Measurements from ENCODE around the gene TIMM8A. TPM values are rescaled to one million over a fixed set of nuclear protein-coding genes. Genes with fewer than 3 reads are reported as not detected.

Gene TIMM8A
- polyA plus RNA-seq, 3 donors: 1.9 to 2.5 (median 2.4) TPM

DNA sequence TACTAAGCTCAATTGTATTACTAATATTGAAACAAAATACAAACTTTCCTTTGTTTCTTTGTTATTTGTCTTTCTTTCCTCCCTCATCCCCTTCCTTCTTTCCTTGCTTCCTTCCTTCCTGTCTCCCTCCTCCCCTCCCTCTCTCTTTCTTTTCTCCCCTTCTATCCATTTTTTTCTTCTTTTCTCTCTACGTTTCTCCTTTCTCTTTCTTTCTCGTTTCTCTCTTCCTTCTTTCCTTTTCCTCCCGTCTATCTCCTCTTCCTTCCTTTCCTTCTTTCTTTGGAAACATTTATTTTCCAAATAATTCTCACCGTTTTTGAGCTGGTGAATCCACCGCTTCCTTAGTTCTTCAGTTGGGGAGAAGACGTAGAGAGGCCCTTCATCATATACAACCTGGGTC is 21.1 kb upstream of the TIMM8A start:
- Mint-ChIP-seq H3K4me1 (peaks cover 4% of the 10 kb centered on the region), H3K27ac (peak overlapping the region in 3 of 7 donors; percentile 40 to 44 (median 42)), H3K36me3 (peaks cover 39 to 50% of the 10 kb centered on the region in 2 donors), H3K27me3 (ENCODE audit: low read depth in 3 of 3) (no peaks in the 10 kb centered on the region), H3K9me3 (no peaks in the 10 kb centered on the region), H3K4me3 (no peak overlapping the region)
- TF ChIP-seq, protein P1, sequence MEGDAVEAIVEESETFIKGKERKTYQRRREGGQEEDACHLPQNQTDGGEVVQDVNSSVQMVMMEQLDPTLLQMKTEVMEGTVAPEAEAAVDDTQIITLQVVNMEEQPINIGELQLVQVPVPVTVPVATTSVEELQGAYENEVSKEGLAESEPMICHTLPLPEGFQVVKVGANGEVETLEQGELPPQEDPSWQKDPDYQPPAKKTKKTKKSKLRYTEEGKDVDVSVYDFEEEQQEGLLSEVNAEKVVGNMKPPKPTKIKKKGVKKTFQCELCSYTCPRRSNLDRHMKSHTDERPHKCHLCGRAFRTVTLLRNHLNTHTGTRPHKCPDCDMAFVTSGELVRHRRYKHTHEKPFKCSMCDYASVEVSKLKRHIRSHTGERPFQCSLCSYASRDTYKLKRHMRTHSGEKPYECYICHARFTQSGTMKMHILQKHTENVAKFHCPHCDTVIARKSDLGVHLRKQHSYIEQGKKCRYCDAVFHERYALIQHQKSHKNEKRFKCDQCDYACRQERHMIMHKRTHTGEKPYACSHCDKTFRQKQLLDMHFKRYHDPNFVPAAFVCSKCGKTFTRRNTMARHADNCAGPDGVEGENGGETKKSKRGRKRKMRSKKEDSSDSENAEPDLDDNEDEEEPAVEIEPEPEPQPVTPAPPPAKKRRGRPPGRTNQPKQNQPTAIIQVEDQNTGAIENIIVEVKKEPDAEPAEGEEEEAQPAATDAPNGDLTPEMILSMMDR (IDR thresholded peaks at IDR 0.05): no peak
- H3K27me3 ChIP-seq (ENCODE audit: control insufficient read depth in 2 of 2, insufficient read depth in 2 of 2, low read length in 2 of 2): no peaks in the 10 kb centered on the region
- no CpG with 5 or more reads among the region's 6 CpGs for WGBS (ENCODE audit: insufficient coverage)
- H3K4me2 ChIP-seq (replicated peaks; ENCODE audit: extremely low read depth, low read length, poor library complexity, severe bottlenecking): no peak overlapping the region
- H3K79me2 ChIP-seq (ENCODE audit: insufficient read depth, low read length): no peaks in the 10 kb centered on the region
- DNase-seq: no peak
- intact Hi-C loops (cut with micrococcal nuclease): no loop called here
- H3K9me3 ChIP-seq (replicated peaks in 1 of 2; ENCODE audit: control insufficient read depth in 1 of 2, insufficient read depth in 1 of 2, low read length in 2 of 2): no peaks in the 10 kb centered on the region
- H3K4me1 ChIP-seq (ENCODE audit: control insufficient read depth in 1 of 2, insufficient read depth in 2 of 2, low read length in 2 of 2): no peaks in the 10 kb centered on the region
- no peak overlapping the region for H3K4me3 ChIP-seq (replicated peaks in 1 of 3; ENCODE audit: low read depth in 2 of 3, low read length in 3 of 3)
- no peak overlapping the region for H3K9ac ChIP-seq (ENCODE audit: insufficient read depth, low read length, poor library complexity, severe bottlenecking)
- peaks cover 59 to 88% of the 10 kb centered on the region in 2 donors for H3K36me3 ChIP-seq (replicated peaks in 1 of 2; ENCODE audit: control insufficient read depth in 1 of 2, insufficient read depth in 2 of 2, low read length in 2 of 2)
- H3K27ac ChIP-seq (ENCODE audit: low read depth in 1 of 2, low read length in 2 of 2): no peak overlapping the region
- no peak overlapping the region for H2AFZ ChIP-seq (ENCODE audit: insufficient read depth, low read depth, low read length, poor library complexity, severe bottlenecking)
- H4K20me1 ChIP-seq (ENCODE audit: insufficient read depth, low read length): peaks cover 6% of the 10 kb centered on the region

DNA sequence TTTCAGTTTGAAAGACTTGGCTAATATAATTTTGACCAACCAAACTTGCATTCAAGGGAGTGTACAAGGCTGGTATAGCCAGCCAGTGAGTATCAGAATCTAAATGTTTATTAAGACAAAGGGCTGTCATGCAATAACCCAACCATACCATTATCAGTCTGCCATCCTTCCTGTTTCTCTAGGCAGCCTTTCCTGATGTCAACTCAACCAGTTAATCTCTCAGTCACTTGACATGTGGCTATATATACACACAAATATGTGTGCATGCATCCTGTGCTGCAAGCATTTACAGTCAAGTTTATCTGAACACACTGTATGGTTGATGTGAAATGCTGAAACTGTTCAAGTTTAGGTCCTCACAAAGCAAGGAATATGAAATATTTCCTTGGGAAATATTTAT is 20.3 kb upstream of the TIMM8A start:
- Mint-ChIP-seq H3K9me3 (no peaks in the 10 kb centered on the region), H3K4me1 (peaks cover 4% of the 10 kb centered on the region), H3K36me3 (peaks cover 33 to 52% of the 10 kb centered on the region in 2 donors), H3K27me3 (ENCODE audit: low read depth in 3 of 3) (no peaks in the 10 kb centered on the region), H3K27ac (no peak overlapping the region), H3K4me3 (no peak overlapping the region)
- Histone ChIP-seq H4K20me1 (ENCODE audit: insufficient read depth, low read length) (peaks cover 5% of the 10 kb centered on the region), H3K27ac (ENCODE audit: low read depth in 1 of 2, low read length in 2 of 2) (no peak overlapping the region), H3K36me3 (replicated peaks in 1 of 2; ENCODE audit: control insufficient read depth in 1 of 2, insufficient read depth in 2 of 2, low read length in 2 of 2) (peaks cover 54 to 85% of the 10 kb centered on the region in 2 donors), H3K4me3 (replicated peaks in 1 of 3; ENCODE audit: low read depth in 2 of 3, low read length in 3 of 3) (no peak overlapping the region), H3K4me1 (ENCODE audit: control insufficient read depth in 1 of 2, insufficient read depth in 2 of 2, low read length in 2 of 2) (no peaks in the 10 kb centered on the region), H2AFZ (ENCODE audit: insufficient read depth, low read depth, low read length, poor library complexity, severe bottlenecking) (no peak overlapping the region), H3K4me2 (replicated peaks; ENCODE audit: extremely low read depth, low read length, poor library complexity, severe bottlenecking) (no peak overlapping the region), H3K9me3 (replicated peaks in 1 of 2; ENCODE audit: control insufficient read depth in 1 of 2, insufficient read depth in 1 of 2, low read length in 2 of 2) (no peaks in the 10 kb centered on the region), H3K9ac (ENCODE audit: insufficient read depth, low read length, poor library complexity, severe bottlenecking) (no peak overlapping the region), H3K79me2 (ENCODE audit: insufficient read depth, low read length) (no peaks in the 10 kb centered on the region), H3K27me3 (ENCODE audit: control insufficient read depth in 2 of 2, insufficient read depth in 2 of 2, low read length in 2 of 2) (no peaks in the 10 kb centered on the region)
- DNase-seq: no peak
- intact Hi-C loops (cut with micrococcal nuclease): no loop called here
- TF ChIP-seq, protein P1 (IDR thresholded peaks at IDR 0.05): no peak

Measured in CD14-positive monocyte (primary cell).